ENCODE data around the gene TMEM72.

DNA sequence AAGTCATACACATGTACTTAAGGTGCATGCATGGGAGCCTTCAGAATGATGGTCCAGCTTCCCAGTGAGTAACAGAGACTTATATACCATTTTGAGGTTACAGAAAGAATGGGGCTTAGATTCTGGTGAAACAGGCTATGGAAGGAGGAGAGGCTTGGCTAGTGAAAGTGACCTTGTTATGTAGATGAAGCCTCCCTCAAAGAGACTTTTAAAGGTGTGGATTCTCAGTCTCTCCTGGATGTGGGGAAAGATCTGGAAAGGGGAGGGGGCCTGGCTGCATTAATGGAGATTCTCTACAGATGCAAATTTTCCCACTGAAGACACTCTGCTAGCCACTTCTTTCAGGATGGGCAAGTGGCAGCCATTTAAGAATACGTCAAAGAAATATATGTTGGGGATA is 54.0 kb downstream of the TMEM72 start:
- TF ChIP-seq POLR2A (IDR thresholded peaks at IDR 0.05; ENCODE audit: low read length) (no peak), GATA1 (IDR thresholded peaks at IDR 0.05; ENCODE audit: low read depth, low read length) (no peak)

Data from erythroblast (primary cell).